ENCODE data around the gene BCAM.

BCAM gene

DNA sequence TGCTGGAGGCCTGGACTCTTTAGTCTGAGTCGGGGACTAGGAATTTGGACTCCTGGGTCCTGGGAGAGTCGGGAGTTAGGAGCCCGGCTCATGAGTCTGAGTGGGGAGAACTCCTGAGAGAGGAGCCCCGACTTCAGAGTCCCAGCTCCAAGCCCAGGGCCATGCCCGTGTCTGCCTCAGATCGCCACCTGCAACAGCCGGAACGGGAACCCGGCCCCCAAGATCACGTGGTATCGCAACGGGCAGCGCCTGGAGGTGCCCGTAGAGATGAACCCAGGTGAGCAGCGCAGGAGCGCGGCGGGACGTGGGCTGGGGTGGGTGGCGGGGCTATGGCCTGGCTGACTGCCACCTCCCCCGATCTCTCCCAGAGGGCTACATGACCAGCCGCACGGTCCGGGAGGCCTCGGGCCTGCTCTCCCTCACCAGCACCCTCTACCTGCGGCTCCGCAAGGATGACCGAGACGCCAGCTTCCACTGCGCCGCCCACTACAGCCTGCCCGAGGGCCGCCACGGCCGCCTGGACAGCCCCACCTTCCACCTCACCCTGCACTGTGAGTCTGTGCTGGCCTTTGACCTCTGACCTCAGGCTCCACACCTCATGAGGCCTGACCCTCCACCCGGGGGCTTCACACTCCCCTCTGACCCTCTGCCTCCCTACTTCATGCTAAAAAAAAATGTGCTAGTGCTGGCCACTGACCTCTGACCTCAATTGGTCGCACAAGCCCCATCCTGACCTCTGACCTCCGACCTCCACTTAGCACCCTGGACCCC lies 4.4 kb downstream of the BCAM start:
- H3K4me3 ChIP-seq (ENCODE audit: low read length) = no peak overlapping the region
- H3K4me1 ChIP-seq (ENCODE audit: control insufficient read depth, insufficient read depth, low read length) = peaks cover 6% of the 10 kb centered on the region

GRCh38 chr19:44813841-44814470 lies 5.1 kb downstream of the BCAM start:
- H3K9ac ChIP-seq (ENCODE audit: low read length) = no peak overlapping the region
- H3K4me3 ChIP-seq (ENCODE audit: low read length) = no peak overlapping the region
- no peak overlapping the region for H3K27ac ChIP-seq (ENCODE audit: low read depth, low read length)
- H3K36me3 ChIP-seq (ENCODE audit: control insufficient read depth, insufficient read depth, low read length) = no peaks in the 10 kb centered on the region
- H3K27me3 ChIP-seq (ENCODE audit: control insufficient read depth, insufficient read depth, low read length) = peaks cover 2% of the 10 kb centered on the region
- H3K4me1 ChIP-seq (ENCODE audit: control insufficient read depth, insufficient read depth, low read length) = peaks cover 6% of the 10 kb centered on the region

More for the DNA sequence above, 4.4 kb downstream of the BCAM start:
- Histone ChIP-seq H3K27ac (ENCODE audit: low read depth, low read length) (no peak overlapping the region), H3K27me3 (ENCODE audit: control insufficient read depth, insufficient read depth, low read length) (peaks cover 2% of the 10 kb centered on the region), H3K36me3 (ENCODE audit: control insufficient read depth, insufficient read depth, low read length) (no peaks in the 10 kb centered on the region), H3K9ac (ENCODE audit: low read length) (no peak overlapping the region)

DNA sequence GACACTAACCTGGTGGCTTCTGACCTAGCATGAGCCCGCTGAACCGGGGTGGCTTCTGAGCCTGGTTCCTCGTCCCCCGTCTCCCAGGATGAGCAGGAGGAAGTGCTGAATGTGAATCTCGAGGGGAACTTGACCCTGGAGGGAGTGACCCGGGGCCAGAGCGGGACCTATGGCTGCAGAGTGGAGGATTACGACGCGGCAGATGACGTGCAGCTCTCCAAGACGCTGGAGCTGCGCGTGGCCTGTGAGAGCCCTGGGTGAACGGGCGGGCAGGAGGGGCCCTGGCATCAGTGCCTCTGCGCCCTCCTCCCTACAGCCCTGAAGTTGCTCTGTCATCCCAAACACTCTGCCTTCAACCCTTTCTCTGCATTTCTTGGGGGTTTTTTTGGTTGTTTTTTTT lies 5.6 kb downstream of the BCAM start:
- Histone ChIP-seq H3K9ac (ENCODE audit: low read length) (no peak overlapping the region), H3K4me1 (ENCODE audit: control insufficient read depth, insufficient read depth, low read length) (peaks cover under 1% of the 10 kb centered on the region), H3K4me3 (ENCODE audit: low read length) (no peak overlapping the region), H3K27me3 (ENCODE audit: control insufficient read depth, insufficient read depth, low read length) (peaks cover 2% of the 10 kb centered on the region), H3K36me3 (ENCODE audit: control insufficient read depth, insufficient read depth, low read length) (no peaks in the 10 kb centered on the region), H3K27ac (ENCODE audit: low read depth, low read length) (no peak overlapping the region)

- no peaks in the 10 kb centered on the region for H3K27me3 ChIP-seq (ENCODE audit: control insufficient read depth, insufficient read depth, low read length)
- H3K36me3 ChIP-seq (ENCODE audit: control insufficient read depth, insufficient read depth, low read length) = no peaks in the 10 kb centered on the region
- no peak overlapping the region for H3K27ac ChIP-seq (ENCODE audit: low read depth, low read length)
- no peak overlapping the region for H3K9ac ChIP-seq (ENCODE audit: low read length)
- H3K4me3 ChIP-seq (ENCODE audit: low read length) = no peak overlapping the region
- no peaks in the 10 kb centered on the region for H3K4me1 ChIP-seq (ENCODE audit: control insufficient read depth, insufficient read depth, low read length)
These were observed 7.4 kb downstream of the BCAM start for GRCh38 chr19:44816301-44816700.

GRCh38 chr19:44817725-44818465 lies 9.0 kb downstream of the BCAM start:
- no peaks in the 10 kb centered on the region for H3K4me1 ChIP-seq (ENCODE audit: control insufficient read depth, insufficient read depth, low read length)
- no peaks in the 10 kb centered on the region for H3K36me3 ChIP-seq (ENCODE audit: control insufficient read depth, insufficient read depth, low read length)

DNA sequence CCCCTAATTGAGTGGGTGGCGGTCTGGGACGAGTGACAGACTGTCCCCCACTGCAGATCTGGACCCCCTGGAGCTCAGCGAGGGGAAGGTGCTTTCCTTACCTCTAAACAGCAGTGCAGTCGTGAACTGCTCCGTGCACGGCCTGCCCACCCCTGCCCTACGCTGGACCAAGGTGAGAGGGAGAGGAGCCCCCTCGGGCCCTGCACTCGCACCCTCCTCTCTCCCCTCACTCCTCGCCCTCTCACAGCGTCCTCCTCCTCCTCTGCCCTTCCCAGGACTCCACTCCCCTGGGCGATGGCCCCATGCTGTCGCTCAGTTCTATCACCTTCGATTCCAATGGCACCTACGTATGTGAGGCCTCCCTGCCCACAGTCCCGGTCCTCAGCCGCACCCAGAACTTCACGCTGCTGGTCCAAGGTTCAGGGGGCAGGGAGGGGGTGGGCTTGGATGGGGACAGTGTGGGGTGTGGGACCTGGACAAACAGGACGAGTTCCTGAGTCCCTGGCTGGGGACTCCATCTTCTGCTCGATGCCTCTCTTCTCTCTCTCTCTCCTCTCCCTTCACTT lies 9.6 kb downstream of the BCAM start:
- Histone ChIP-seq H3K4me1 (ENCODE audit: control insufficient read depth, insufficient read depth, low read length) (no peaks in the 10 kb centered on the region), H3K9ac (ENCODE audit: low read length) (no peak overlapping the region), H3K36me3 (ENCODE audit: control insufficient read depth, insufficient read depth, low read length) (no peaks in the 10 kb centered on the region), H3K27me3 (ENCODE audit: control insufficient read depth, insufficient read depth, low read length) (no peaks in the 10 kb centered on the region), H3K4me3 (ENCODE audit: low read length) (no peak overlapping the region), H3K27ac (ENCODE audit: low read depth, low read length) (no peak overlapping the region)

More at GRCh38 chr19:44817725-44818465, 9.0 kb downstream of the BCAM start:
- Histone ChIP-seq H3K4me3 (ENCODE audit: low read length) (no peak overlapping the region), H3K9ac (ENCODE audit: low read length) (no peak overlapping the region), H3K27me3 (ENCODE audit: control insufficient read depth, insufficient read depth, low read length) (no peaks in the 10 kb centered on the region), H3K27ac (ENCODE audit: low read depth, low read length) (no peak overlapping the region)

GRCh38 chr19:44819246-44819832 lies 10.4 kb downstream of the BCAM start:
- H3K4me1 ChIP-seq (ENCODE audit: control insufficient read depth, insufficient read depth, low read length) = no peaks in the 10 kb centered on the region
- H3K27ac ChIP-seq (ENCODE audit: low read depth, low read length) = no peak overlapping the region
- no peak overlapping the region for H3K4me3 ChIP-seq (ENCODE audit: low read length)
- no peak overlapping the region for H3K9ac ChIP-seq (ENCODE audit: low read length)
- no peaks in the 10 kb centered on the region for H3K27me3 ChIP-seq (ENCODE audit: control insufficient read depth, insufficient read depth, low read length)
- H3K36me3 ChIP-seq (ENCODE audit: control insufficient read depth, insufficient read depth, low read length) = no peaks in the 10 kb centered on the region

DNA sequence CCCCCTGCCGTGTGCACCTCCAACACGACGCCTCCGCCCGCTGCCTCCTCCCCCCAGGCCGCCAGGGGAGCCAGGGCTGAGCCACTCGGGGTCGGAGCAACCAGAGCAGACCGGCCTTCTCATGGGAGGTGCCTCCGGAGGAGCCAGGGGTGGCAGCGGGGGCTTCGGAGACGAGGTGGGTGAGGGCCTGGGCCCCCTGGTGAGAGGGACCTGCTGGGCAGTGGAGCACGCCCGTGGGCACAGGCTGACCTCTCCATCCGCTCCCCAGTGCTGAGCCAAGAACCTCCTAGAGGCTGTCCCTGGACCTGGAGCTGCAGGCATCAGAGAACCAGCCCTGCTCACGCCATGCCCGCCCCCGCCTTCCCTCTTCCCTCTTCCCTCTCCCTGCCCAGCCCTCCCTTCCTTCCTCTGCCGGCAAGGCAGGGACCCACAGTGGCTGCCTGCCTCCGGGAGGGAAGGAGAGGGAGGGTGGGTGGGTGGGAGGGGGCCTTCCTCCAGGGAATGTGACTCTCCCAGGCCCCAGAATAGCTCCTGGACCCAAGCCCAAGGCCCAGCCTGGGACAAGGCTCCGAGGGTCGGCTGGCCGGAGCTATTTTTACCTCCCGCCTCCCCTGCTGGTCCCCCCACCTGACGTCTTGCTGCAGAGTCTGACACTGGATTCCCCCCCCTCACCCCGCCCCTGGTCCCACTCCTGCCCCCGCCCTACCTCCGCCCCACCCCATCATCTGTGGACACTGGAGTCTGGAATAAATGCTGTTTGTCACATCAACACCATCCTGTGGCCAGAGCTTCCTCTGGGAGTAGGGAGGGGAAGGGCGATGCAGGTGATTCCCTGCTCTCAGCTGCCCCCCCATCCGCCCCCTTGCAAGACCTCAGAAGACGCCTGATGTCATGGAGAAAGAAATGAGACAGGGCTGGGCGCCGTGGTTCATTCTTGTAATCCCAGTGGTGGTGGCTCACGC lies 12.0 kb downstream of the BCAM start:
- H3K4me1 ChIP-seq (ENCODE audit: control insufficient read depth, insufficient read depth, low read length) = no peaks in the 10 kb centered on the region
- H3K27me3 ChIP-seq (ENCODE audit: control insufficient read depth, insufficient read depth, low read length) = no peaks in the 10 kb centered on the region
- H3K27ac ChIP-seq (ENCODE audit: low read depth, low read length) = no peak overlapping the region
- H3K4me3 ChIP-seq (ENCODE audit: low read length) = no peak overlapping the region
- no peaks in the 10 kb centered on the region for H3K36me3 ChIP-seq (ENCODE audit: control insufficient read depth, insufficient read depth, low read length)
- H3K9ac ChIP-seq (ENCODE audit: low read length) = no peak overlapping the region

DNA sequence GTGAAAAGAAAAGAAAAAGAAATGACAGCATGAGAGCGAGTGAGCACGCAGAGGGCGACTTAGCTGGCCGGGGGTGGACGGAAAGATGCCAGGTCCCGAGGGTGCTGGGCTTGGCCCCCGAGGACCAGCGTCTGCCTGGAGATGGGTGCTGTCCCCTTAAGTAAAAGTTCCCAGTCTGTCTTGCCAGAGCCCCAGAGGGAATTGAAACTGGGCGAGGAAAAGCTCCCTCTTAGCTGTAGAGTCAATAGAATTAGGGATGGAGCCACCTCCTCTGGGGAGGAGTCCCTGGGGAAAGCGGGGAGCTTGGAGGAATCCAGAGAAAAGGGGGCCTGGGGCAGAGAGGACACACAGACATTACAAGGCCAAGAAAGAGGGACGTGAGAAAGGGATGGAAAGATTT lies 13.3 kb downstream of the BCAM start:
- H3K36me3 ChIP-seq (ENCODE audit: control insufficient read depth, insufficient read depth, low read length) = no peaks in the 10 kb centered on the region
- no peaks in the 10 kb centered on the region for H3K4me1 ChIP-seq (ENCODE audit: control insufficient read depth, insufficient read depth, low read length)
- no peaks in the 10 kb centered on the region for H3K27me3 ChIP-seq (ENCODE audit: control insufficient read depth, insufficient read depth, low read length)
- H3K4me3 ChIP-seq (ENCODE audit: low read length) = no peak overlapping the region
- no peak overlapping the region for H3K9ac ChIP-seq (ENCODE audit: low read length)
- H3K27ac ChIP-seq (ENCODE audit: low read depth, low read length) = no peak overlapping the region

DNA sequence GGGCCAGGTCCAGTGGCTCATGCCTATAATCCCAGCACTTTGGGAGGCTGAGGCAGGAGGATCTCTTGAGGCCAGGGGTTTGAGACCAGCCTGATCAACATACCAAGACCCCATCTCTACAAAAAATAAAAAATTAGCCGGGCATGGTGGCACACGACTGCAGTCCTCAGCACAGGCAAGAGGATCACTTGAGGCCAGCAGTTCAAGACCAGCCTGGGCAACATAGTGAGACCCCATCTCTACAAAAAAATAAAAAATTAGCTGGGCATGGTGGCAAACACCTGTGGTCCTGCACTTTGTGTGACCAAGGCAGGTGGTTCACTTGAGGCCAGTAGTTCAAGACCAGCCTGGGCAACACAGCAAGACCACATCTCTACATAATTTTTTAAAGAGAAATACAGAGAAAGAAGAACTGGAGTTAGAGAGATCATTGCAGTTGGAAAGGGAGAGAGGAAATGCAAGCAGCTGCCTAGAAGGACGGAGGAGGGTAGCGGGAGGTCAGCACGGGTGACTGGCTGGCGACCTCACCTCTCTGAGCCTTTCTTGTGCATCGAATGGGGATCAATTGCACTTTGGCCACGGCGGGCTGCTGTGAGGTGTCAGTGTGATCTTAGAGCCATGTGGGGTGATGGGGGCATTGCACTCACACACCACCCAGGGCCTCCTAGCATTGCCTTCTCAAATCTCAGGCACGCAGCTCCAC lies 13.9 kb downstream of the BCAM start:
- H3K4me3 ChIP-seq (ENCODE audit: low read length) = no peak overlapping the region
- H3K9ac ChIP-seq (ENCODE audit: low read length) = no peak overlapping the region
- no peaks in the 10 kb centered on the region for H3K4me1 ChIP-seq (ENCODE audit: control insufficient read depth, insufficient read depth, low read length)
- H3K27ac ChIP-seq (ENCODE audit: low read depth, low read length) = no peak overlapping the region
- no peaks in the 10 kb centered on the region for H3K36me3 ChIP-seq (ENCODE audit: control insufficient read depth, insufficient read depth, low read length)
- no peaks in the 10 kb centered on the region for H3K27me3 ChIP-seq (ENCODE audit: control insufficient read depth, insufficient read depth, low read length)

GRCh38 chr19:44823373-44823698 lies 14.4 kb downstream of the BCAM start:
- no peaks in the 10 kb centered on the region for H3K36me3 ChIP-seq (ENCODE audit: control insufficient read depth, insufficient read depth, low read length)
- no peaks in the 10 kb centered on the region for H3K27me3 ChIP-seq (ENCODE audit: control insufficient read depth, insufficient read depth, low read length)
- H3K4me1 ChIP-seq (ENCODE audit: control insufficient read depth, insufficient read depth, low read length) = no peaks in the 10 kb centered on the region
- H3K27ac ChIP-seq (ENCODE audit: low read depth, low read length) = no peak overlapping the region
- H3K4me3 ChIP-seq (ENCODE audit: low read length) = no peak overlapping the region
- H3K9ac ChIP-seq (ENCODE audit: low read length) = no peak overlapping the region
